Measurements from ENCODE around the gene PDXP.

- TF ChIP-seq CTCF (IDR thresholded peaks at IDR 0.05; ENCODE audit: low read length): no peak
- TF ChIP-seq EZH2phosphoT487 (IDR thresholded peaks at IDR 0.05; ENCODE audit: low read length): no peak
These were observed 34.5 kb upstream of the PDXP start for GRCh38 chr22:37624017-37624365.
